ENCODE measurements around the gene SAXO2. TPM values are rescaled to one million over a fixed set of nuclear protein-coding genes. Genes with fewer than 3 reads are reported as not detected.
"Not testable (repeated sequence)": the region's sequence is repeated elsewhere in the genome, so short reads cannot be mapped to it uniquely, and the experiment has no call there.

SAXO2 gene
- total RNA-seq, 1 donor from 2014 or later, result 0.90 TPM

GRCh38 chr15:82306791-82307713, 44.4 kb downstream of the SAXO2 start:
- TF ChIP-seq, protein P1, sequence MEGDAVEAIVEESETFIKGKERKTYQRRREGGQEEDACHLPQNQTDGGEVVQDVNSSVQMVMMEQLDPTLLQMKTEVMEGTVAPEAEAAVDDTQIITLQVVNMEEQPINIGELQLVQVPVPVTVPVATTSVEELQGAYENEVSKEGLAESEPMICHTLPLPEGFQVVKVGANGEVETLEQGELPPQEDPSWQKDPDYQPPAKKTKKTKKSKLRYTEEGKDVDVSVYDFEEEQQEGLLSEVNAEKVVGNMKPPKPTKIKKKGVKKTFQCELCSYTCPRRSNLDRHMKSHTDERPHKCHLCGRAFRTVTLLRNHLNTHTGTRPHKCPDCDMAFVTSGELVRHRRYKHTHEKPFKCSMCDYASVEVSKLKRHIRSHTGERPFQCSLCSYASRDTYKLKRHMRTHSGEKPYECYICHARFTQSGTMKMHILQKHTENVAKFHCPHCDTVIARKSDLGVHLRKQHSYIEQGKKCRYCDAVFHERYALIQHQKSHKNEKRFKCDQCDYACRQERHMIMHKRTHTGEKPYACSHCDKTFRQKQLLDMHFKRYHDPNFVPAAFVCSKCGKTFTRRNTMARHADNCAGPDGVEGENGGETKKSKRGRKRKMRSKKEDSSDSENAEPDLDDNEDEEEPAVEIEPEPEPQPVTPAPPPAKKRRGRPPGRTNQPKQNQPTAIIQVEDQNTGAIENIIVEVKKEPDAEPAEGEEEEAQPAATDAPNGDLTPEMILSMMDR (IDR thresholded peaks at IDR 0.05), result no peak
- Mint-ChIP-seq H3K36me3 (ENCODE audit: low read depth) (peaks cover 4% of the 10 kb centered on the region), H3K4me1 (ENCODE audit: low read depth) (no peaks in the 10 kb centered on the region), H3K4me3 (ENCODE audit: unreplicated experiment) (no peak overlapping the region), H3K27ac (ENCODE audit: unreplicated experiment) (no peak overlapping the region), H3K9me3 (ENCODE audit: low read depth) (peaks cover 4% of the 10 kb centered on the region), H3K27me3 (ENCODE audit: low read depth) (no peaks in the 10 kb centered on the region)
- no peak for DNase-seq (ENCODE audit: low spot score)

DNA sequence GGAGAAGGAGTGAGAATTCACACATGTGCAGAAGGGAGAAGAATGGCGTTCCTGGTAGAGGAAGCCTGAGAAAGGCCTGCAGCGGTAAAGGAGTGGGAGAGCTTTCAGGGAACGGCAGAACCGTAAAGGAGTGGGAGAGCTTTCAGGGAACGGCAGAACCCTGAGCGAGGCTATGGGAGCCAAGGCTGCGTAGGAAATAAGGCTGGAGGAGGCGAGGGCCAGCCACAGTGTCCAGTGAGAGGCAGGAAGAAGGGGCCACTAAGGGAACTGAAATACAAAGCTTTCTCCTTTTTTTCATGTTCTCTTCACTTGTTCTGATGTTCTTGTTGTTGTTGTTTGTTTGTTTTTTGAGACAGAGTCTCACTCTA, 45.1 kb downstream of the SAXO2 start:
- TF ChIP-seq, protein P1 (IDR thresholded peaks at IDR 0.05), result no peak
- Mint-ChIP-seq H3K4me3 (ENCODE audit: unreplicated experiment) (no peak overlapping the region), H3K36me3 (ENCODE audit: low read depth) (peaks cover 4% of the 10 kb centered on the region), H3K27me3 (ENCODE audit: low read depth) (no peaks in the 10 kb centered on the region), H3K9me3 (ENCODE audit: low read depth) (peaks cover 4% of the 10 kb centered on the region), H3K4me1 (ENCODE audit: low read depth) (no peaks in the 10 kb centered on the region), H3K27ac (ENCODE audit: unreplicated experiment) (no peak overlapping the region)
- DNase-seq (ENCODE audit: low spot score), result peak; percentile 5

DNA sequence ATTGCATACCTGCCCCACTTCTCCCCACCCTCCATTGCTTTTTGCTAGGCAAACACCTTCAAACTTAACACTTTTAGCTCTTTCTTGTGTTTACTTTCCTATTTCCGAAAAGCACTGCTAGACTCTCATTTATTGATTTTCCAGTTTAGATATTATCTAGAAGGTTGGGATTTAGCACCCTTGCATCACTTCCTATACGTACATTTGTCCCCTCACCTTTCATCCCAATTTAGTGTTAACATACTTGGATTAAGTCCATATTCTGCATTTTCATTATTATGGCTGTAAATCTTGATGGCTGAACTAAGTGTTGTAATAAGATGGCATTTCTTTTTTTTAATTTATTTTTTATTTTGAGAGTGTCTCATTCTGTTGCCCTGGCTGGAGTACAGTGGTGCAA, 47.2 kb downstream of the SAXO2 start:
- TF ChIP-seq, protein P1 (IDR thresholded peaks at IDR 0.05), result no peak
- H3K36me3 Mint-ChIP-seq (ENCODE audit: low read depth), result peaks cover 4% of the 10 kb centered on the region
- no peak for DNase-seq (ENCODE audit: low spot score)
- H3K4me3 Mint-ChIP-seq (ENCODE audit: unreplicated experiment), result no peak overlapping the region
- no peaks in the 10 kb centered on the region for H3K4me1 Mint-ChIP-seq (ENCODE audit: low read depth)
- peaks cover 4% of the 10 kb centered on the region for H3K9me3 Mint-ChIP-seq (ENCODE audit: low read depth)
- no peak overlapping the region for H3K27ac Mint-ChIP-seq (ENCODE audit: unreplicated experiment)
- H3K27me3 Mint-ChIP-seq (ENCODE audit: low read depth), result no peaks in the 10 kb centered on the region

DNA sequence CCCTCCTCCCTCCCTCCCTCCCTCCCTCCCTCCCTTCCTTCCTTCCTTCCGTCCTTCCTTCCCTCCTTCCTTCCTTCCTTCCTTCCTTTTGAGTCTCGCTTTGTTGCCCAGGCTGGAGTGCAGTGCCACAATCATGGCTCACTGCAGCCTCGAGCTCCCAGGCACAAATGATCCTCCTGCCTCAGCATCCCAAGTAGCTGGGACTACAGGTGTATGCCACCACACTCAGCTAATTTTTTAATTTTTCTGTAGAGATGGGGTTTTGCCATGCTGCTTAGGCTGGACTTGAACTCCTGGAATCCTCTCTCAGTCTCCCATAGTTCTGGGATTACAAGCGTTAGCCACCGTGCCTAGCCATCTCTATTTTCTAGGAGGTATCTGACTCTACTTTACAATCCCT, 48.7 kb downstream of the SAXO2 start:
- not testable (repeated sequence) for H3K4me3 Mint-ChIP-seq (ENCODE audit: unreplicated experiment); H3K27me3 Mint-ChIP-seq (ENCODE audit: low read depth); H3K36me3 Mint-ChIP-seq (ENCODE audit: low read depth); H3K27ac Mint-ChIP-seq (ENCODE audit: unreplicated experiment); H3K9me3 Mint-ChIP-seq (ENCODE audit: low read depth); H3K4me1 Mint-ChIP-seq (ENCODE audit: low read depth)
- peak; percentile 3 for DNase-seq (ENCODE audit: low spot score)

- peak; percentile 52 for DNase-seq (ENCODE audit: low spot score)
- TF ChIP-seq, protein P1 (IDR thresholded peaks at IDR 0.05), result no peak
- peaks cover 4% of the 10 kb centered on the region for H3K9me3 Mint-ChIP-seq (ENCODE audit: low read depth)
- no peaks in the 10 kb centered on the region for H3K4me1 Mint-ChIP-seq (ENCODE audit: low read depth)
- H3K36me3 Mint-ChIP-seq (ENCODE audit: low read depth), result peaks cover 4% of the 10 kb centered on the region
- H3K27me3 Mint-ChIP-seq (ENCODE audit: low read depth), result no peaks in the 10 kb centered on the region
- H3K27ac Mint-ChIP-seq (ENCODE audit: unreplicated experiment), result no peak overlapping the region
- no peak overlapping the region for H3K4me3 Mint-ChIP-seq (ENCODE audit: unreplicated experiment)
Observed at GRCh38 chr15:82312586-82313349, 50.1 kb downstream of the SAXO2 start.
